ENCODE measurements around the gene VSTM2L. TPM values are rescaled to one million over a fixed set of nuclear protein-coding genes. Genes with fewer than 3 reads are reported as not detected.

VSTM2L gene
- total RNA-seq, 3 donors from 2014 or later (not counting 1 experiment from before 2014, with no cell fraction given), result 0.18 TPM; not detected in 2

DNA sequence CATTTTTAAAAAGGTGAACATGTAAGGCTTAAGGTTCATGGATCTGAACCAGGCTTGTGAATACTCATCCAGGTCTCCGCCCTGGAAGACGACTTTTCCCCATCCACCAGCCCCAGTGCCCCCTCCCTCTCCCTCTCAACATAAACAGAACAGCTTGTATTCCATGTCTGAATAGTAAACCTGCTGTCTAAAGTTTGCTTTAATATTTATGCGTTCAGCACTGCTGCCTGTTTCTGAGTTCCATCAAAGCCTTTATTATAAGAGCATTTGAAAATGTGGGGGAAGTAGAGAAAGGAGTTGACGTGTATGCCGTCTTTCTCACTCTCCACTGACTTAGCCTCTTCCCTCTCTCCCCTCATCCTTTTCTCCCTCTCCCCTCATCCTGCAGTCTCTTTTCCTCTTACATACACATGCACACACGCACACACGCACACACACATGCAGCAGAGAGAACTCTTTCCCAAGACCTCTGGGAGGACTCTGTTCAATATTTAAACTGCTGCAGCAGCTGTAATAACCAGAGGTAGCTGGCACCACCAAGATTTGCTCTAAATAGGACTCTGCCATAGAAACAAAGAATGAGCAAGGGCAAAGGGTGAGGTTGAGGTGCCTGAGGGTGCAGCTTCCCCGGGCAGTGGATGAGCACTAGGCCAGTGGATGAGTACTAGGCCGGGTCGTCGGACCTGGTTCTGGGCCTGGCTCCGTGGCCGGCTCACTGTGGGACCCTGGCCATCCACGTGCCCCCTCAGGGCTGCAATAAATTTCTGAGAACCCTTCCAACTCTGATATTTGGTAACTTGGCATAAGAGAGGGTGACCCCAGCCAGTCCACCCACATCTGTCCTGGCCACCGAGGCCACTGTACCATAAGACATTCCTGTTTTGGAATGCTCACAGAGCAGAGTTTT is 35.4 kb upstream of the VSTM2L start:
- Histone ChIP-seq H3K4me3 (ENCODE audit: low read length) (no peak overlapping the region), H3K4me1 (ENCODE audit: control insufficient read depth, insufficient read depth, low read length) (no peaks in the 10 kb centered on the region), H3K36me3 (ENCODE audit: control insufficient read depth, insufficient read depth, low read length) (peaks cover 37% of the 10 kb centered on the region), H3K27ac (ENCODE audit: low read length) (no peak overlapping the region), H3K9me3 (ENCODE audit: control insufficient read depth, insufficient read depth, low read length) (no peaks in the 10 kb centered on the region), H3K27me3 (ENCODE audit: control insufficient read depth, insufficient read depth, low read length) (no peaks in the 10 kb centered on the region)
- Mint-ChIP-seq H3K36me3 (peaks cover 8% of the 10 kb centered on the region), H3K4me3 (no peak overlapping the region), H3K9me3 (no peaks in the 10 kb centered on the region), H3K27me3 (ENCODE audit: low read depth in 2 of 2) (no peaks in the 10 kb centered on the region), H3K27ac (no peak overlapping the region), H3K4me1 (peaks cover 0 to 7% of the 10 kb centered on the region in 2 donors)
- intact Hi-C loops (cut with micrococcal nuclease), result no loop called here
- ATAC-seq (no peak), DNase-seq (no peak)
- TF ChIP-seq, protein P1, sequence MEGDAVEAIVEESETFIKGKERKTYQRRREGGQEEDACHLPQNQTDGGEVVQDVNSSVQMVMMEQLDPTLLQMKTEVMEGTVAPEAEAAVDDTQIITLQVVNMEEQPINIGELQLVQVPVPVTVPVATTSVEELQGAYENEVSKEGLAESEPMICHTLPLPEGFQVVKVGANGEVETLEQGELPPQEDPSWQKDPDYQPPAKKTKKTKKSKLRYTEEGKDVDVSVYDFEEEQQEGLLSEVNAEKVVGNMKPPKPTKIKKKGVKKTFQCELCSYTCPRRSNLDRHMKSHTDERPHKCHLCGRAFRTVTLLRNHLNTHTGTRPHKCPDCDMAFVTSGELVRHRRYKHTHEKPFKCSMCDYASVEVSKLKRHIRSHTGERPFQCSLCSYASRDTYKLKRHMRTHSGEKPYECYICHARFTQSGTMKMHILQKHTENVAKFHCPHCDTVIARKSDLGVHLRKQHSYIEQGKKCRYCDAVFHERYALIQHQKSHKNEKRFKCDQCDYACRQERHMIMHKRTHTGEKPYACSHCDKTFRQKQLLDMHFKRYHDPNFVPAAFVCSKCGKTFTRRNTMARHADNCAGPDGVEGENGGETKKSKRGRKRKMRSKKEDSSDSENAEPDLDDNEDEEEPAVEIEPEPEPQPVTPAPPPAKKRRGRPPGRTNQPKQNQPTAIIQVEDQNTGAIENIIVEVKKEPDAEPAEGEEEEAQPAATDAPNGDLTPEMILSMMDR (IDR thresholded peaks at IDR 0.05), result no peak
- 97% methylated on average over 13 of the region's 15 CpGs for WGBS (ENCODE audit: insufficient coverage)

DNA sequence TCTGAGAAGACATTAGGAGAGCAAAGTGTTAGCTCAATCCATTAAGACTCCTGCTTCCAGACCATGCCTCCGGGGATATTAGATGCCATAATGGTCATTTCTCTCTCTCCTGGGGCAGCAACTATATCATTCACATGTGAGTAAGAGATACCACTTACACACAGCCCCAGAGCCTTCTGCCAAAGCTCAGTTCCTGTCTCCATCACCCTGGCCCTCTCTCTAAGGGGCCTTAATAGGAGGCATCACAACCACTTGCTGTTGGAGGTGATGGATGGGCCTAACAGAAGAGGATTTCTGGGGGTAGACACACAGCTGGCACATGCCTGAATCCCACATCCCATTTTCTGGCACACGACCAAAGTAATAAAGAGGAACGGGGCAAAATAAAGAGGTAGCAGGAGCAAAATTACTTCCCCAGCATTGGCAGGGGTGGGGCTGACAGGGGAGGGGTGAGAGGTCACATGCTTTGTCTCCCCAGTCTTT is 34.0 kb upstream of the VSTM2L start:
- DNase-seq, result no peak
- intact Hi-C loops (cut with micrococcal nuclease), result no loop called here
- no peak for ATAC-seq
- Histone ChIP-seq H3K4me1 (ENCODE audit: control insufficient read depth, insufficient read depth, low read length) (no peaks in the 10 kb centered on the region), H3K9me3 (ENCODE audit: control insufficient read depth, insufficient read depth, low read length) (no peaks in the 10 kb centered on the region), H3K27me3 (ENCODE audit: control insufficient read depth, insufficient read depth, low read length) (no peaks in the 10 kb centered on the region), H3K27ac (ENCODE audit: low read length) (no peak overlapping the region), H3K36me3 (ENCODE audit: control insufficient read depth, insufficient read depth, low read length) (peaks cover 37% of the 10 kb centered on the region), H3K4me3 (ENCODE audit: low read length) (no peak overlapping the region)
- Mint-ChIP-seq H3K4me3 (no peak overlapping the region), H3K4me1 (peaks cover 0 to 7% of the 10 kb centered on the region in 2 donors), H3K27ac (no peak overlapping the region), H3K36me3 (peaks cover 8% of the 10 kb centered on the region), H3K9me3 (no peaks in the 10 kb centered on the region), H3K27me3 (ENCODE audit: low read depth in 2 of 2) (no peaks in the 10 kb centered on the region)
- TF ChIP-seq, protein P1 (IDR thresholded peaks at IDR 0.05), result no peak
- WGBS (ENCODE audit: insufficient coverage), result 83% methylated on average over 3 of the region's 3 CpGs

- Mint-ChIP-seq H3K4me3 (no peak overlapping the region), H3K4me1 (peaks cover 0 to 7% of the 10 kb centered on the region in 2 donors), H3K36me3 (peaks cover 8% of the 10 kb centered on the region), H3K27me3 (ENCODE audit: low read depth in 2 of 2) (no peaks in the 10 kb centered on the region), H3K27ac (no peak overlapping the region), H3K9me3 (no peaks in the 10 kb centered on the region)
- ATAC-seq, result no peak
- 93% methylated on average over 6 of the region's 6 CpGs for WGBS (ENCODE audit: insufficient coverage)
- Histone ChIP-seq H3K27ac (ENCODE audit: low read length) (no peak overlapping the region), H3K4me1 (ENCODE audit: control insufficient read depth, insufficient read depth, low read length) (no peaks in the 10 kb centered on the region), H3K27me3 (ENCODE audit: control insufficient read depth, insufficient read depth, low read length) (no peaks in the 10 kb centered on the region), H3K9me3 (ENCODE audit: control insufficient read depth, insufficient read depth, low read length) (no peaks in the 10 kb centered on the region), H3K4me3 (ENCODE audit: low read length) (no peak overlapping the region), H3K36me3 (ENCODE audit: control insufficient read depth, insufficient read depth, low read length) (peaks cover 36% of the 10 kb centered on the region)
- intact Hi-C loops (cut with micrococcal nuclease), result no loop called here
- TF ChIP-seq, protein P1 (IDR thresholded peaks at IDR 0.05), result no peak
- DNase-seq, result no peak
Observed at GRCh38 chr20:37869334-37869861, 33.5 kb upstream of the VSTM2L start.
